Omental fat pad (tissue), 4 donors: ENCODE measurements around the gene IL17F. TPM values are rescaled to one million over a fixed set of nuclear protein-coding genes. Genes with fewer than 3 reads are reported as not detected.

Experiments
- ATAC-seq: fragments of 150-250 bp; one replicate; pipeline ENCODE4 v1.9.1; 2016; ENCODE audit warnings: mild to moderate bottlenecking, moderate library complexity; ENCODE audit not compliant: low FRiP score
- DNase-seq: peaks from one replicate; pipeline ENCODE4 v3.0.0-alpha.2; 2019; ENCODE audit warnings: low spot score
- total RNA-seq, 4 donors: library from RNA; depleted of rRNA; stranded (reverse); fragments of >200 nt; gene quantifications; one replicate each; pipeline ENCODE4 v1.1.0, GENCODE V29; 2016
- TF ChIP-seq, protein P1 (sequence below), 3 donors: fragments of 450-650 bp; IDR thresholded peaks; one replicate each; pipeline ENCODE4 v1.5.1; 2016 to 2017; ENCODE audit warnings: antibody characterized with exemption in 3 of 3, mild to moderate bottlenecking in 3 of 3, moderate library complexity in 2 of 3

The IL17F gene
- total RNA-seq, 4 donors from 2014 or later: not detected

- no peak for DNase-seq
- TF ChIP-seq, protein P1, sequence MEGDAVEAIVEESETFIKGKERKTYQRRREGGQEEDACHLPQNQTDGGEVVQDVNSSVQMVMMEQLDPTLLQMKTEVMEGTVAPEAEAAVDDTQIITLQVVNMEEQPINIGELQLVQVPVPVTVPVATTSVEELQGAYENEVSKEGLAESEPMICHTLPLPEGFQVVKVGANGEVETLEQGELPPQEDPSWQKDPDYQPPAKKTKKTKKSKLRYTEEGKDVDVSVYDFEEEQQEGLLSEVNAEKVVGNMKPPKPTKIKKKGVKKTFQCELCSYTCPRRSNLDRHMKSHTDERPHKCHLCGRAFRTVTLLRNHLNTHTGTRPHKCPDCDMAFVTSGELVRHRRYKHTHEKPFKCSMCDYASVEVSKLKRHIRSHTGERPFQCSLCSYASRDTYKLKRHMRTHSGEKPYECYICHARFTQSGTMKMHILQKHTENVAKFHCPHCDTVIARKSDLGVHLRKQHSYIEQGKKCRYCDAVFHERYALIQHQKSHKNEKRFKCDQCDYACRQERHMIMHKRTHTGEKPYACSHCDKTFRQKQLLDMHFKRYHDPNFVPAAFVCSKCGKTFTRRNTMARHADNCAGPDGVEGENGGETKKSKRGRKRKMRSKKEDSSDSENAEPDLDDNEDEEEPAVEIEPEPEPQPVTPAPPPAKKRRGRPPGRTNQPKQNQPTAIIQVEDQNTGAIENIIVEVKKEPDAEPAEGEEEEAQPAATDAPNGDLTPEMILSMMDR (IDR thresholded peaks at IDR 0.05): no peak
These were observed 4.8 kb upstream of the IL17F start for GRCh38 chr6:52249078-52249477.

DNA sequence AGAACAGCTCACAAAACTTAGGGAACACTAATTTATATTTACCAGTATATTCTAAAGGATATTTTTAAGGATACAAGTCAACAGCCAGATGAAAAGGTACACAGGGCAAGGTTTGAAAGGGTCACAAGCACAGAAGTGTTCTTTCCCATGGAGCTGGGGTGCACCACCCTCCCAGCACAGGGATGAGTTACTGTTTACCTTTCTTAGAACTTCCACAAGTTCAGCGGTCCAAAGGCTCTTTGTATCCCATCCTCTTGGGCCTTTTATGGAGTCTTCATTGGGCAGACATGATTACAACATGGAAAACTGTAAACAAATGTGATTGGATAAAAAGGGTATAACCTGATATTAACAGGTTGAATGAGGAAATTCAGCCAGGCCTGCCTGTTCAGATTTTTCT, 1.1 kb upstream of the IL17F start:
- TF ChIP-seq, protein P1 (IDR thresholded peaks at IDR 0.05): no peak
- DNase-seq (no peak), ATAC-seq (no peak)

More at GRCh38 chr6:52249078-52249477, 4.8 kb upstream of the IL17F start:
- no peak for ATAC-seq

GRCh38 chr6:52243282-52243893, 912 bp downstream of the IL17F start:
- TF ChIP-seq, protein P1 (IDR thresholded peaks at IDR 0.05): no peak
- ATAC-seq (no peak), DNase-seq (no peak)

- DNase-seq: no peak
- TF ChIP-seq, protein P1 (IDR thresholded peaks at IDR 0.05): no peak
These were observed 2.5 kb downstream of the IL17F start for GRCh38 chr6:52241819-52242218.

GRCh38 chr6:52233975-52234823, 10.1 kb downstream of the IL17F start:
- no peak for ATAC-seq

More at GRCh38 chr6:52241819-52242218, 2.5 kb downstream of the IL17F start:
- ATAC-seq: no peak

DNA sequence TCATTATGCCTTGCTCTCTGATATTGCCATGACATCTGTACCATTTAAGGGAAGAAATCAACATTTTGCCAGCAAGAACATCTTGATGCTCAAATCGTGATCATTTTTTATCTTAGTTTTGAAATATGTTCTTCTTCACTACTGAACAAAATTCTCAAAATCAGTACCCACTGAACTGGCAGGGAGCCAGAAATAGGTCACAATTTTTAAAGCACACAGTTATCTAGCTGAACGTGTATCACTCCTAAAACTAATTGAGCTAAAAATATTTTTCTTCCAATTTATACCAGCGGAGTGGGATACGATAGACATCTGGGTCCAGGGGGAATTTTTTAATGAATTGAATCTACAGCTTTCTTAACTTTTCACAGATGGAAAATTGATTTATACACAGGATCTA, 11.3 kb downstream of the IL17F start:
- no peak for DNase-seq
- no peak for ATAC-seq
- TF ChIP-seq, protein P1 (IDR thresholded peaks at IDR 0.05): no peak

More at GRCh38 chr6:52233975-52234823, 10.1 kb downstream of the IL17F start:
- DNase-seq: no peak
- TF ChIP-seq, protein P1 (IDR thresholded peaks at IDR 0.05): no peak
